GM19025 (cell line): ENCODE results near the gene TBC1D9.
A peak's percentile ranks its signal among the peaks of the same experiment; 100 is the strongest.
"Not testable (repeated sequence)": the region's sequence is repeated elsewhere in the genome, so short reads cannot be mapped to it uniquely, and the experiment has no call there.

Experiments
- ATAC-seq: cut with Tn5 transposase; IDR thresholded peaks from one replicate; pipeline ENCODE4 v1.9.1; 2021; ENCODE audit warnings: mild to moderate bottlenecking, low read depth, moderate library complexity; ENCODE audit not compliant: unreplicated experiment

TBC1D9 gene

DNA sequence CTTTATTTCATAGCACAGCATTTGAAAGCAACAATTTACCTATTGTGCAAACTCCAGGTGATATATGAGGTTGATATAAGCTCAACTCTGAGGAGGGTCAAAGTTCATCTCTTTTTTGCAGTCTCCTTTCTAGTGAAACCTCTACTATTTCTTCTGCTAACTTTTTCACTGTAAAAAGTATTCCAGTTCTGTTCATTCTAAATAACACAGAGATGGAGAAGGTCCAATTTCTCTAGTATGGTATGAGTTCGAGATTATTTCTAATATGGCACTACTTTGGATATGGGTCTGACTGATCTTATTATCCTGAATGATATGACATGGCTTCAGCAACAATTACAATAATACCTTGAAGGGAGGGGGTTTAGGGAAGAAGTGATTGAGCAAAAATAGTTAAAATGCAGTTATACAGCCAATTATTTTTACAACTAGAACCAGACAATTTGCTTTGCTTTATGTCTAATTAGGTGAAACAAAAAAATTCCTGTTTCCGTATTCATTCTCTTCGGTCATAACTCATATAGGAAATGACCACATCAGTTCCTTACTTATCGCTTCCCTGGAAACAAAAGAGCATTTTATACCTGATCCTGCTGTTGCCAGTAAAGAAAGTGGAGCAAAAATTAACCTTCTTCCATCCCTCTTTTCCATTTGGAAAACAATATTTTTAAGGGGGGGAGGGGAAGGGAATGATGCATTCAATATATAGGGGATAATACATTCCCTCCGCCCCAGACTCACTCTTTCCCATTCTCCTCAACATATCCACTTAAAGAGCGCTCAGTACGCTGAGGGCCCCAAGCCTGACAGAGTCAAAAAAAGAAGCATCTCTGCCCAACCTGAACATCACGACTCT, 1.0 kb downstream of the TBC1D9 start:
- ATAC-seq: no peak

DNA sequence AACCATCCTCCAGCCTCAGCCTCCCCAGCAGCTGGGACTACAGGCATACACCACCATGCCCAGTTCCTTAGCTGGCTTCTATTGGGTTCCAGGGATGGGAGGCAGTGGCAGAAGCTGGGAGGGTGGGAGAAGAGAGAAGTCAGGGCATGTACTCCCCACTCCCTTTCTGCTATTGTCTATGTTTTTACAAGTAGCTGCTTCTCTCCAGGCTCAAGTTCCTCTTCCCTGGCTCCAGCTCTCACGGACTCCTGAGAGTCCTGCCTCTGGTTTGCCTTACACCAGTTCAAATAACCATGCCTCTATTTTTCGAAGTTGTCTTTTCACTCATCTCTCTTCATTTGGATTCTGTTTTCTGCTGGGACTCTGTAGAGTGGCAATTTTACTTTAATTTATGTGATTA, 2.9 kb downstream of the TBC1D9 start:
- no peak for ATAC-seq

DNA sequence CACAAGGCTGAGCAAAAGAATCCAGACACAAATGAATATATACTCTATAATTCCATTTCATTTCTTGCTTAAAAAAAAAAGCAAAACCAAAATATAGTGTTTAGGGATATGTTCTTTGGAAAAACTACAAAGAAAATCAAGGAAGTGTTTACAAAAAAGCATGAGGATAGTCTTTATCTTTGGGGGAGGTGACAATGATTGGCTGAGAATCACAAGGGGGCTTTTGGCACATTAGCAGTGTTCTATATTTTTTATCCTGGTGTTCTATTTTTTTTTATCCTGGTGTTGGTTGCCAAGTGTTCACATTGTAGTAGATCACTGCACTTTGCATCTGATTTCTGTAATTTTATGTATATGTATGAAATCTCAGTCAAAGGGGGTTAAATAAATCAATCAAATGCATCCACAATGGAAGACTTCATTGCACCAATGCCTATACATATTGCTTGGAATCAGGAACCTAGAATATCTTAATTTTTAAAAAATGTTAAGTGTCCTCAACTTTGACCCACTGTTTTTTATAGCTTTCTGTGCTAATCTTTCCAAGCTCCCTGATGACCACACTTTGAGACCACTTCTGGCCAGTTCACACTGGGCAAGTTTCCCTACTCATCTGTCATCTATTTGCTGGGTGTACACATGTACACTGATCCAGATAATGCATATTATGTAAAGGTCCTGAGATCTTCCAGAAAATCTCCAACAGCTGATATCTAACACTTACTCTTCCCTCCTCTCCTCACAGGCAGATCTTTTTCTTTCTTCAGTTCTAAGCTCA, 3.7 kb downstream of the TBC1D9 start:
- ATAC-seq: no peak

DNA sequence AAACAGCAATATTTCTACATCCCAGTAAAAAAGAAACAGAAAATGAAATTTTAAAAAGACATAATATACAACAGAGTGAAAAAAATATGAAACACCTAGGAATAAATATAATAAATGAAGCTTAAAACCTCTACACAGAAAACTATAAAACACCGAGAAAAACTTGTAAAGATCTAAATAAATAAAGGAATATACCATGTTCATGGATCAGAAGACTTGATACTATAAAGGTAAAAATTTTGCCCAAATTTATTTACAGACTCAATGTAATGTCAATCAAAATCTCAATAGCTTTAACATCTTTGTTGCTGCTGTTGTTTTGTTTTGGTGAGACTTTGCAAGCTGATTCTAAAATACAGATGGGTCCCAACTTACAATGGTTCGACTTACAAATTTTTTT, 5.7 kb downstream of the TBC1D9 start:
- ATAC-seq: no peak

DNA sequence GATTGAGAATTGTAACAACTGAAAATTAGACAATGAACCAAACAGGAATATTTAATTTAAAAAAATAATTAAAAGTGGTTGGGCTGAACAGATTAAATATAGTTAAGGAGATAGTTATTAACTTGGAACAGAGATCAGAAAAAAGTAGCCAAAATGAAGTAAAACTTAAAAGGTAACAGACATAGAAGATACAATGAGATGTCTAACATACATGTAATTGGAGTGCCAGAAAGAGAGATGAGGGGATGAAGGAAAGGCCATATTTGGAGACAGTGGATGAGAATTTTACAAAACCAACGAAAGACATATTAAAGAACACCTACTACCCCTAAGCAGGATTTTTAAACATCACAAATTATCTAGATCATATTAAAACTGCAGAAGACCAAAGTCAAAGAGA, 8.0 kb downstream of the TBC1D9 start:
- ATAC-seq: no peak

DNA sequence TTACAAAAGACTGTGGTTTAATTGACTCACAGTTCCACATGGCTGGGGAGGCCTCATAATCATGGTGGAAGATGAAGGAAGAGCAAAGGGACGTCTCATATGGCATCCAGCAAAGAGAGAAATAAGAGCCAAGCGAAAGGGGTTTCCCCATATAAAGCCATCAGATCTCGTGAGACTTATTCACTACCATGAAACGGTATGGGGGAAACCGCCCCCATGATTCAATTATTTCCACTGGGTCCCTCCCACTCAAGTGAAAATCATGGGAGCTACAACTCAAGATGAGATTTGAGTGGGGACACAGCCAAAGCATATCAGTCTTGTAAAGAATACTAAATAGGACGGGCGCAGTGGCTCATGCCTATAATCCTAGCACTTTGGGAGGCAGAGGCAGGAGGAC, 9.6 kb downstream of the TBC1D9 start:
- not testable (repeated sequence) for ATAC-seq

DNA sequence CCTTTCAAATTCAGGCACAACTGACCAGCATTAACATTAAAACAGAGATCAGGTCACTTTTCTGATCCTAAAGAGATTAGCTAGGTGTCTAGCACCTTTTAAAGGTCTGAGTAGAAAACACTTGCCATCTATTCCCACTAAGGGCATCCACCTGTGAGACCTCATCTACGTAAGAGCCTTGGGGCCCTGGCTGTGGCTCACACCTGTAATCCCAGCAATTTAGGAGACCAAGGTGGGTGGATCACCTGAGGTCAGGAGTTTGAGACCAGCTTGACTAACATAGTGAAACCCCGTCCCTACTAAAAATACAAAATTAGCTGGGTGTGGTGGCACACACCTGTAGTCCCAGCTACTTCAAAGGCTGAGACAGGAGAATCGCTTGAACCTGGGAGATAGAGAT, 11.8 kb downstream of the TBC1D9 start:
- no peak for ATAC-seq

DNA sequence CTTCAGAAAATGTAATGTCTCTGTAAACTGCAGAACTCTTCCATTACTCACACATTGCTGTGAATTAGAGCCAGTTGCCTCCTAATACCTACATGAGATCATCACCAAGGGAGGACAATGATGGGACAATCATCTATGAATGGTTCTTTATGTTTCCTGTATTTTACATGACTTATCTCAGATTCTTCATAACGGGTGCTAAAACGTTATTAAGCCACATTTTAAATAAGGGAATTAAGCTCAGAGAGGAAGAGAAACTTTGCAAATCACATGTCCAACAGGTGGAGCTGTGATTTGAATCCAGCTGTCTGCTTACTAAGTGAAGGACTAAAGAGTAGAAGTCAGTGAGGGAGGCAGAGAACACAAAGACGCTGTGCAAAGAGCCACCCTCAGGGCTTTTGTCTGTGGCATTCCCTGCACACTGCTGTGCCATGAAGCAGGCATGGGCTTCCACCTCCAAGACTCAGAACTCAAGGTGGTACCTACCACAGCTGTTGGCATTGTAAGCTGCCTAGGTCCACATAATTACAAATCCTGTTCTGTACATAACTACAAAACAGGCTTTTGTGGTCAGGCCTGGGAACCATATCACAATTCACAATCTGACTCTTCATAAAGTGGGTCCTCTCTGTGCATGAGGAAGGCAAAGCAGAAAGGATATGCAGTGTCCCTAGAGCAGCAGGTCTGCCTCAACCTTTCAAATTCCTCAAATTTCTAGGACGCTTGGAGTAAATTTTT, 12.8 kb downstream of the TBC1D9 start:
- peak; percentile 56 for ATAC-seq

DNA sequence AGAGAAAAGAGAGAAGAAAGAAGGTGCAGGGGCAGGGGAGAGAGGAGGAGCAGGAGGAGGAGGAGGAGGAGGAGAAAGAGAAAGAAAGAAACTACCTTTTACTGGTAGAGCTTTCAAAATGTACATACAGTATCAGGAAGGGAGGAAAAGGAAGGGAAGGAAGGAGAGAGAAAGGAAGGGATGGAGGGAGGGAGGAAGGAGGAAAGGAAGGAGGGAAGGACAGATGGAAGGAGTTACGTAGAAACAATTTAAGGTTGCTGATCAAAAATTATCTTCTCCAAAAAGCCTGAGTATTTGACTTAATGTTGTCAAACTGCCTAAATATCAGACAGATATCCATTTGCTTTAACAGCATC, 13.4 kb downstream of the TBC1D9 start:
- peak; percentile 15 for ATAC-seq

DNA sequence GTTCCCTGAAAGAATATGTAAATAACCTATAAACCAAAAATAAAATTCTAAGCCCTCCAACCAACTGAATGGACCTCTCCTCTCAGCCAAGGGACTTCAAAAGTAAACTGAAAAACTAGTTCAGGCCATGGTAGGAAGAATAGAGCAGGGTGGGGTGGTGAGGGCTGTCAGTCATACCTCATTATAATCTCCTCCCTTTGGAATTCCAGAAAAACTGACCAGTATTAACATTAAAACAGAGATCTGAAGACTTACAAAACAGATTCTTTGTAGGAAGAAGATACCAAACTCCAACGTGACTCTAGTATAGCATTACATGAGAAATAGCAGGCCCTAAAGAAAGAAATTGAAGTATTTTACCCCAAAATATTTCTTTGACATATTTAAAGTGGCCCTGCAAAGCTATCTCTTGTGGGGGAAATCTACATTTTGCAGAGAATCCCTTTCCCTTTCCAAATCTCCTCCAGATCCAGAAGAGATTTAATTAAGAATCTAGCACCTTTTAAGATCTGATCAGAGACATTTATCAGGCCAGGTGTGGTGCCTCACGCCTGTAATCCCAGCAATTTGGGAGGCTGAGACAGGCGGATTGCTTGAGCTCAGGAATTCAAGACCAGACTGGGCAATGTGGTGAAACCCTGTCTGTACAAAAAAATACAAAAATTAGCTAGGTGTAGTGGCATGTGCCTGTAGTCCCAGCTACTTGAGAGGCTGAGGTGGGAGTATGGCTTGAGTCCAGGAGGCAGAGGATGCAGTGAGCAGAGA, 15.1 kb downstream of the TBC1D9 start:
- no peak for ATAC-seq

DNA sequence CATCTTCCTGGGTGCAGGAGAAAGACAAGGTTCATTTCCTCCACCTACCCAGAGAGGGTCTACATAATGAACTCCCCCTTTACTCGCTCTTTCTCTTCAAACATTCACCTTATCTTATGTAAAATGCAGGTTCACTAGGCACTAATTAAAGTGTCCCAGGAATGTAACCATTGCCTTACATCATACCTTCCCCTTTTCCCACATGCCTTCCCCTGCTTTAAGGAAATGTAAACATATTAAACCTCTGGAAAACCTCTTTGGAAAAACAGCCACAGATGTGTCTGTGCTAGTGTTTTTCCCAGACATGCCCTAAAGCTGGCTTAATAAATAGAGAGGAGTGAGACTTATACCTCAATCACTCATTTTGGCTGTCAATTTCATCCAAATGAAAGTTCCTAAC, 15.8 kb downstream of the TBC1D9 start:
- ATAC-seq: no peak

DNA sequence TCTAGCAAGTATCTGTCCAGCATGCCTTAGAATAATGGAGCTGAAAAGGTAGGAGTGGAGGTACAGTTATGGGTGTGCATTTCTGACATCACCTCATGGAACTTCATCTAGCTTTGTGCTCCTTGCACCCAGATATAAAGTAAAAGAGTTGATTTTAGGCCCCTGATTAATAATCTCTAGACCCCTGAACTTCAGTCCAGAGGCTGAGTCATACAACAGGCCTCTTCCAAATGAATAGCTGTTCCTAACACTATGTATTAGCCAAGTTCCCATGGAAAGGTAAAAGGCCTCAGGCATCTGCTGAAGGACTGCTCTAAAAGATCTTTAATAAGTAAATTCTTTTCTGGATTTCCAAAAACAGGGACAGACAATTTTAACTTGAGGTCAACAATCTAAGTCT, 16.2 kb downstream of the TBC1D9 start:
- no peak for ATAC-seq

DNA sequence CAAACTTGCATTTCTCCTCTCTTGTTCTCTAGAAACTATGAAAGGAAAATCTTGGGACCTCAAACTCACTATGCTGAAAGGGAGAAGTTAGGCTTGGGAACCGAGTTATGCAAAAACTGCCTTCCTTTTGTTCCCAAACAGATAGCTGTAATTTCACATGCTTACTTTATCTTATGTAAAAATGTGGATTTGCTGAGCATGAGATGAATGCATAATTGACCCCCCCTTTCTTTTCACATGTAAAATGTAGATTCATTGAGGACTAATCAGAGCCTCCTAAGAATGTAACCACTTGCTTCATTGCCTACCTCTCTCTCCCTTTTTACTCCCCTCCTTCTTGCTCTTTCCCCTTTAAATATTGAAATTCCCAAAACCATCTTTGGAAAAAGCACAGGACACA, 18.0 kb downstream of the TBC1D9 start:
- ATAC-seq: no peak

DNA sequence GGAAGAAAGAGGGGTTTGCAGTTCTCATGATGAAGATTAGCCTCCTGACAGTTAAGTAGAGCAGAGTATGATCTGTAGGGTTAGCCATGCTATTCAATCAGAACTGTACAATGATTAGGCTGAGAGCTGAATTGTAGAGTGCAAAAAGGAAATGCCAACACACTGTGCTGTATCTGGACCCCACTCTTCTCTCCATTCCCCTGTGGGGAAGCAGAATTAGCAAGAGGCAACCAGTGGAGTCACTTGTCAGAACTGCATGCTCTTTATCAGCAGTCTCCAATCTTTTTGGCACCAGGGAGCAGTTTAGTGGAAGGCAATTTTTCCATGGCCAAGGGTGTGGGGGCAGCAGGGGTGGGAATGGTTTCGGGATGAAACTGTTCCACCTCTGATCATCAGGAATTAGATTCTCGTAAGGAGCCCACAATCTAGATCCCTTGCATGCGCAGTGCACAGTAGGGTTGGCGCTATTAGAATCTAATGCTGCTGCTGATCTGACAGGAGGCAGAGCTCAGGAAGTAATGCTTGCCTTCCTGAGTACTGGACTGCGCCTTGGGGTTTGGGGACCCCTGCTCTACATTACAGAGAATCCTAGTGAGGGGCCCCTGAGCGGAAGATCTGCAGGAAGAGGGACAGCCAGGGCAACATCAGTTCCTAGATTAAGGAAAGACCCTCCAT, 19.4 kb downstream of the TBC1D9 start:
- ATAC-seq: no peak

DNA sequence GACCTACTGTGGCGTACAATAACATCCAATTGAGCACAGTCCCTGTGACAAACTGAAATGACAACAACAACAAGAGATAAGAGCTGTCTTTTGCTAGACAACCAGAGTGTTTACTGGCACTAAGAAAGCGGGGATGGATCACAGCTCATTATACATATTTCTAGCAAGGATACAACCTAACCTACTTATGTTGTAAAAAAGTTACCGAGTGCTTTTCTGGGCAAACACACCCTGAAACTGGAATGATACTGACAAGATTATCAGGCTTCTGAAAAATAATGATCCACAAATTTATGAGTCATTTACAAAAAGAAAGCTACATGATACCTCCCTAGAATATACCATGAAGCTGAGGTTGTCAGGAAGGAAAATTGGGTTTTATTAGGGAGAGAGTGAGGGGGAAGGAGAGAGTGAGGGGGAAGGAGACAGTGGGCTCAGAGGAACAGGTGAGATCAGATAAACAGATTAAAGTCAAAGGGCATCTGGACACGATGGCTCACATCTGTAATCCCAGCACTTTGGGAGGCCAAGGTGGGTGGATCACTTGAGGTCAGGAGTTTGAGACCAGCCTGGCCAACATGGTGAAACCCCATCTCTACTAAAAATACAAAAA, 20.3 kb downstream of the TBC1D9 start:
- ATAC-seq: no peak

DNA sequence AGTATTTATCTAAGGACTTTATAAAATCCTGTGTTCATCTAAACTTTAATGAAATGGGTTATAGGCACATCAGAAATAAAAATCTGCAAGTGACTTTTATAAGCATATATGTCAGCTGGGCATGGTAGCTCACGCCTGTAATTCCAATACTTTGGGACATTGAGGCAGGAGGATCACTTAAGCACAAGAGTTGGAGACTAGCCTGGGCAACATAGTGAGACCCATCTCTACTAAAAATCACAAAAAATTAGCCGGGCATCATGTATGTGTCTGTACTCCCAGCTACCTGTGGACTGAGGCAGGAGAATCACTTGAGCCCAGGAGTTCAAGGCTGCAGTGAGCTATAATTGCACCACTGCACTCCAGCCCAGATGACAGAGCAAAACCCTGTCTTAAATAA, 20.9 kb downstream of the TBC1D9 start:
- ATAC-seq: no peak

DNA sequence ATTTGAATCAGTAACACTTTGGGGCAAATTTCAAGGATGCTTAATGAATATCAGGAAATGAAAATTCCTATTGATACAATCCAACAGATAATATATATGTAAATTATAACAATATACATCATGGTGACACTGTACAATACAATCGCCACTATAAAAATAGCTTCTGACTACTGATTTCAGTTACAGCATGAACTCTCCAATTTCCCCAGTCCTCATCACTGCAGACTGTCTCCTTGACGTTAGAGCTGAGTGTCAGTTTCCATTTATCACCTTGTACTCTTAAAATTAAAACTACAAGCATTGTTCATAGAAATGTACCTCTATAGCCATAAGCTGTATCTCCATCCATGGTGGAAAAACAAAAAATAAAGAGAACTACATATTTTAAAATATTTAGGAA, 23.4 kb downstream of the TBC1D9 start:
- no peak for ATAC-seq

DNA sequence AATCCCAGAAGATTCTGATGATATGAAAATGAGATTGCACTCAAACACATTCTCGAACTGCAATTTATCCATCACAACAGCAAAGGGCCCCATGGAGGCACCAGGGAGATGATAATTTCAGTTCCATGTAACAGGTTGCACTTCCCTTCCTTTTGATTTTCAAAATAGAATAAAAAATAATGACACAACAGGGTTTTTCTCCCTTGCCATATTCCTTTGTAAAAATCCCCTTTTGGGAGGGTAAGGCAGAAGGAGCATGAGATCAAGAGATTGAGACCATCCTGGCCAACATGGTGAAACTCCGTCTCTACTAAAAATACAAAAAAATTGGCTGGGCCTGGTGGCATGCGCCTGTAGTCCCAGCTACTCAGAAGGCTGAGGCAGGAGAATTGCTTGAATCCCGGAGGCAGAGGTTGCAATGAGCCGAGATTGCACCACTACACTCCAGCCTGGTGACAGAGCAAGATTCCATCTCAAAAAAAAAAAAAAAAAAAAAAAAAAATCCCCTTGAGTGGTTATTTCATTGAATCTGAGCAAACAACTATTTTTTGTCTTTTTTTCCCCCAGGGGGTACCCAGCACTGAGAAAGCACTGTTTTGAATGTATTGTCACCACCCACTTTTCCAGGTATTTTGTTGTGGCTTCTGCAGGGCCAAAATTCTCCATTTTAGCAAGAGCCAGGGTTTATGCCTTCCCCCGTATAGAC, 26.7 kb downstream of the TBC1D9 start:
- ATAC-seq: no peak
